Right lobe of liver (tissue), 6 donors: ENCODE measurements around the gene PSMD12. TPM values are rescaled to one million over a fixed set of nuclear protein-coding genes. Genes with fewer than 3 reads are reported as not detected.

Source experiments
- ATAC-seq, 4 donors: fragments of 200-7000 bp; cut with Tn5 transposase; one replicate each; pipeline ENCODE4 v1.9.1; 2020; ENCODE audit warnings: mild to moderate bottlenecking in 4 of 4, moderate library complexity in 4 of 4
- DNase-seq, 3 donors: peaks; one replicate each; pipeline ENCODE4 v3.0.0-alpha.2; 2020
- H3K27ac ChIP-seq, 3 donors: fragments of 200-600 bp; one replicate each; pipeline ENCODE4 v1.8.0; 2022
- H3K27me3 ChIP-seq, 2 donors: fragments of 200-600 bp; one replicate each; pipeline ENCODE4 v1.8.0; 2022
- H3K36me3 ChIP-seq, 4 donors: fragments of 200-600 bp; sonication (generic) in 1 of 4; one replicate each; pipeline versions ENCODE4 v1.5.1 to v1.8.0; 2017 to 2022; ENCODE audit warnings: control low read depth in 1 of 4
- H3K4me1 ChIP-seq, 4 donors: fragments of 200-600 bp; sonication (generic) in 1 of 4; one replicate each; pipeline versions ENCODE4 v1.5.1 to v1.8.0; 2017 to 2022; ENCODE audit warnings: control low read depth in 1 of 4
- H3K4me3 ChIP-seq, 3 donors: fragments of 200-600 bp; one replicate each; pipeline ENCODE4 v1.8.0; 2022
- H3K9me3 ChIP-seq, 4 donors: fragments of 200-600 bp; sonication (generic) in 1 of 4; one replicate each; pipeline versions ENCODE4 v1.5.1 to v1.8.0; 2017 to 2022; ENCODE audit warnings: control low read depth in 1 of 4
- POLR2A ChIP-seq: fragments of 450-650 bp; IDR thresholded peaks from one replicate; pipeline ENCODE4 v1.6.1; 2017; ENCODE audit warnings: antibody characterized with exemption, mild to moderate bottlenecking
- WGBS: methylation state at CpG from one replicate; pipeline ENCODE4 v1.1.6; 2018; ENCODE audit warnings: low coverage, low lambda C conversion rate; ENCODE audit not compliant: insufficient coverage; ENCODE audit errors: missing lambda C conversion rate; 5-methylcytosine and 5-hydroxymethylcytosine counted together
- intact Hi-C, 2 donors: fragments of 100-400 bp; cut with DNase I; formaldehyde crosslinking; loops; one replicate each; pipeline versions ENCODE4 v1.11.2 to v1.14.1; 2022
- small RNA-seq, 2 experiments: library from RNA; depleted of rRNA; stranded (forward); fragments of <200 nt; gene quantifications; one replicate each; pipeline ENCODE3, GENCODE V24; 2016
- total RNA-seq, 6 experiments: library from RNA; depleted of rRNA in 2 of 6; stranded (reverse); fragments of >200 nt in 2 of 6; fragmentation: NEBNext Ultra II Directional in 3 of 6; extraction: Animal tissue kit (Norgen Biotek cat#: 25700) in 3 of 6; gene quantifications; one replicate each; pipeline versions ENCODE4 v1.1.0 to v1.2.4, GENCODE V29; 2016 to 2023
- TF ChIP-seq, protein P1 (sequence below), 4 donors: fragments of 200-600 bp in 3 of 4; fragments of 450-650 bp in 1 of 4; IDR thresholded peaks; one replicate each; pipeline versions ENCODE4 v1.5.1 to v1.8.0; 2016 to 2022; ENCODE audit warnings: antibody characterized with exemption in 4 of 4, mild to moderate bottlenecking in 2 of 4
- donor health status: DM: no; HTN: yes; CAD: no.
- donor health status: DM: no; HTN: no; CAD: no.
- donor health status: DM: no; HTN: no; CAD: no.
- donor health status: DM: no; HTN: yes; CAD: no.
- donor health status: DM: no; HTN: yes; CAD: no.

The PSMD12 gene
- total RNA-seq, 6 experiments from 2014 or later = 27.3 to 40.1 (median 31.1) TPM

- intact Hi-C loops = loop anchor here in 1 of 2 donors (10.0 kb wide), 1 partner anchor 45 kb away; the partner anchor contains the start of gene HELZ
- Histone ChIP-seq H3K4me1 (peaks cover 0 to 4% (median 0%) of the 10 kb centered on the region in 4 donors), H3K4me3 (no peak overlapping the region), H3K27ac (no peak overlapping the region), H3K9me3 (no peaks in the 10 kb centered on the region), H3K27me3 (no peaks in the 10 kb centered on the region), H3K36me3 (no peaks in the 10 kb centered on the region)
- ATAC-seq = no peak
- no peak for DNase-seq
- 60% methylated on average over 2 of the region's 3 CpGs for WGBS
- TF ChIP-seq POLR2A = no peak
- TF ChIP-seq, protein P1, sequence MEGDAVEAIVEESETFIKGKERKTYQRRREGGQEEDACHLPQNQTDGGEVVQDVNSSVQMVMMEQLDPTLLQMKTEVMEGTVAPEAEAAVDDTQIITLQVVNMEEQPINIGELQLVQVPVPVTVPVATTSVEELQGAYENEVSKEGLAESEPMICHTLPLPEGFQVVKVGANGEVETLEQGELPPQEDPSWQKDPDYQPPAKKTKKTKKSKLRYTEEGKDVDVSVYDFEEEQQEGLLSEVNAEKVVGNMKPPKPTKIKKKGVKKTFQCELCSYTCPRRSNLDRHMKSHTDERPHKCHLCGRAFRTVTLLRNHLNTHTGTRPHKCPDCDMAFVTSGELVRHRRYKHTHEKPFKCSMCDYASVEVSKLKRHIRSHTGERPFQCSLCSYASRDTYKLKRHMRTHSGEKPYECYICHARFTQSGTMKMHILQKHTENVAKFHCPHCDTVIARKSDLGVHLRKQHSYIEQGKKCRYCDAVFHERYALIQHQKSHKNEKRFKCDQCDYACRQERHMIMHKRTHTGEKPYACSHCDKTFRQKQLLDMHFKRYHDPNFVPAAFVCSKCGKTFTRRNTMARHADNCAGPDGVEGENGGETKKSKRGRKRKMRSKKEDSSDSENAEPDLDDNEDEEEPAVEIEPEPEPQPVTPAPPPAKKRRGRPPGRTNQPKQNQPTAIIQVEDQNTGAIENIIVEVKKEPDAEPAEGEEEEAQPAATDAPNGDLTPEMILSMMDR (IDR thresholded peaks at IDR 0.05) = no peak
Observed at GRCh38 chr17:67290244-67290643, 76.1 kb downstream of the PSMD12 start.

GRCh38 chr17:67289181-67289876 is 77.0 kb downstream of the PSMD12 start:
- 6% methylated on average over 10 of the region's 14 CpGs for WGBS
- intact Hi-C loops = no loop called here
- no peaks in the 10 kb centered on the region for H3K9me3 ChIP-seq
- no peak overlapping the region for H3K4me3 ChIP-seq
- H3K36me3 ChIP-seq = no peaks in the 10 kb centered on the region
- ATAC-seq (peak; percentile 78 to 90 (median 84)), DNase-seq (peak; percentile 73 to 85 (median 85))
- TF ChIP-seq, protein P1 (IDR thresholded peaks at IDR 0.05) = no peak
- TF ChIP-seq POLR2A = no peak
- H3K4me1 ChIP-seq = peaks cover 0 to 4% (median 0%) of the 10 kb centered on the region in 4 donors
- peak overlapping the region in 2 of 3 donors; percentile 23 to 31 for H3K27ac ChIP-seq
- no peaks in the 10 kb centered on the region for H3K27me3 ChIP-seq

Small RNA genes lying within 50 kb of the gene (small RNA-seq; reads per million reads assigned to genes)
- gene RF00019 = 0 reads per million in 2 experiments

Other genes with a start within 250 kb of the PSMD12 start
- gene HELZ, start 121.4 kb downstream of the PSMD12 start, total RNA-seq = 10 to 100 TPM; 24.2 to 33.6 (median 30.9) TPM
- gene PITPNC1, start 10.7 kb upstream of the PSMD12 start, total RNA-seq = 10 to 100 TPM in 2 of 6 experiments, 1 to 10 TPM in 4; 4.7 to 13.0 (median 7.4) TPM